Neural progenitor cell (in vitro differentiated cells): ENCODE data around the gene CCPG1.

Experiments used
- CTCF ChIP-seq: fragments of 200-600 bp; sonication (generic); IDR thresholded peaks from 2 replicates; pipeline ENCODE4 v1.5.1; 2017; ENCODE audit warnings: antibody characterized with exemption, mild to moderate bottlenecking
- EZH2 ChIP-seq: fragments of 200-600 bp; sonication (generic); IDR thresholded peaks from 2 replicates; pipeline ENCODE4 v1.6.1; 2017; ENCODE audit warnings: antibody characterized with exemption, mild to moderate bottlenecking, moderate library complexity
- EZH2phosphoT487 ChIP-seq: fragments of 200-600 bp; sonication (generic); IDR thresholded peaks from 2 replicates; pipeline ENCODE4 v1.6.1; 2017; ENCODE audit warnings: antibody characterized with exemption

- TF ChIP-seq CTCF (no peak), EZH2phosphoT487 (no peak), EZH2 (no peak)
Observed at GRCh38 chr15:55358471-55358870, 49.7 kb downstream of the CCPG1 start.
